SU-DHL-6 (cell line): ENCODE results near the gene TNFRSF1B.
"Not testable (repeated sequence)": the region's sequence is repeated elsewhere in the genome, so short reads cannot be mapped to it uniquely, and the experiment has no call there.

Experiments used
- EZH2phosphoT487 ChIP-seq: fragments of 200-600 bp; sonication (generic), shearing (Covaris generic); conservative IDR thresholded peaks from 2 replicates; pipeline ENCODE4 v1.6.1; 2018; ENCODE audit warnings: mild to moderate bottlenecking, antibody characterized with exemption, low read length, moderate library complexity, mixed read lengths
- TF ChIP-seq, protein P1 (sequence below): fragments of 200-600 bp; sonication (generic); IDR thresholded peaks from one replicate; pipeline ENCODE4 v1.5.1; 2017; ENCODE audit warnings: antibody characterized with exemption, mild to moderate bottlenecking, low read length, moderate library complexity; ENCODE audit not compliant: insufficient read depth, poor library complexity, severe bottlenecking

DNA sequence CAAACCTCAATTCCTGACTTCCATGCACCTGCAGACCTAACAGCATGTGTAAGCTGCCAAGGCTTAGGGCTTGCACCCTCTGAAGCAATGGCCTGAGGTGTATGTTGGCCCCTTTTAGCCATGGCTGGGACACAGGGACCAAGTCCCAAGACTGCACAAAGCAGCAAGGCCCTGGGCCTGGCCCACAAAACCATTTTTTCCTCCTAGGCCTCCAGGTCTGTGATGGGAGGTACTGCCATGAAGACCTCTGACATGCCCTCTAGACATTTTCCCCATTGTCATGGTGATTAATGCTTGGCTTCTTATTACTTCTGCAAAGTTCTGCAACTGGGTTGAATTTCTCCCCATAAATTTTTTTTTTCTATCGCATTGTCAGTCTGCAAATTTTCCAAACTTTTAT lies 55.9 kb downstream of the TNFRSF1B start:
- TF ChIP-seq, protein P1, sequence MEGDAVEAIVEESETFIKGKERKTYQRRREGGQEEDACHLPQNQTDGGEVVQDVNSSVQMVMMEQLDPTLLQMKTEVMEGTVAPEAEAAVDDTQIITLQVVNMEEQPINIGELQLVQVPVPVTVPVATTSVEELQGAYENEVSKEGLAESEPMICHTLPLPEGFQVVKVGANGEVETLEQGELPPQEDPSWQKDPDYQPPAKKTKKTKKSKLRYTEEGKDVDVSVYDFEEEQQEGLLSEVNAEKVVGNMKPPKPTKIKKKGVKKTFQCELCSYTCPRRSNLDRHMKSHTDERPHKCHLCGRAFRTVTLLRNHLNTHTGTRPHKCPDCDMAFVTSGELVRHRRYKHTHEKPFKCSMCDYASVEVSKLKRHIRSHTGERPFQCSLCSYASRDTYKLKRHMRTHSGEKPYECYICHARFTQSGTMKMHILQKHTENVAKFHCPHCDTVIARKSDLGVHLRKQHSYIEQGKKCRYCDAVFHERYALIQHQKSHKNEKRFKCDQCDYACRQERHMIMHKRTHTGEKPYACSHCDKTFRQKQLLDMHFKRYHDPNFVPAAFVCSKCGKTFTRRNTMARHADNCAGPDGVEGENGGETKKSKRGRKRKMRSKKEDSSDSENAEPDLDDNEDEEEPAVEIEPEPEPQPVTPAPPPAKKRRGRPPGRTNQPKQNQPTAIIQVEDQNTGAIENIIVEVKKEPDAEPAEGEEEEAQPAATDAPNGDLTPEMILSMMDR, result not testable (repeated sequence)
- not testable (repeated sequence) for TF ChIP-seq EZH2phosphoT487
